H9 (cell line): Measurements from ENCODE around the gene GRID2. TPM values are rescaled to one million over a fixed set of nuclear protein-coding genes. Genes with fewer than 3 reads are reported as not detected.

ENCODE experiments used
- DNase-seq: peaks from one replicate; pipeline ENCODE4 v3.0.0-alpha.2; 2017
- H2AFZ ChIP-seq: one replicate; pipeline ENCODE4 v1.6.1; 2013; ENCODE audit warnings: mild to moderate bottlenecking, low read length, control low read depth, moderate library complexity
- H2AK5ac ChIP-seq: 2 replicates; pipeline ENCODE4 v1.6.1; 2013; ENCODE audit warnings: low read length, control low read depth, mixed read lengths; ENCODE audit not compliant: insufficient read length
- H2BK120ac ChIP-seq: one replicate; pipeline ENCODE4 v1.6.1; 2013; ENCODE audit warnings: low read depth, mild to moderate bottlenecking, low read length, control low read depth, inconsistent platforms; ENCODE audit not compliant: poor library complexity, severe bottlenecking
- H2BK12ac ChIP-seq: 2 replicates; pipeline ENCODE4 v1.6.1; 2013; ENCODE audit warnings: low read length, control low read depth, mixed read lengths, low read depth; ENCODE audit not compliant: insufficient read length
- H2BK15ac ChIP-seq: 2 replicates; pipeline ENCODE4 v1.6.1; 2013; ENCODE audit warnings: low read depth, low read length, control low read depth
- H2BK20ac ChIP-seq: one replicate; pipeline ENCODE4 v1.6.1; 2013; ENCODE audit warnings: low read depth, mild to moderate bottlenecking, low read length, control low read depth, inconsistent platforms; ENCODE audit not compliant: poor library complexity, severe bottlenecking
- H2BK5ac ChIP-seq: 2 replicates; pipeline ENCODE4 v1.6.1; 2013; ENCODE audit warnings: low read length, control low read depth, mixed read lengths; ENCODE audit not compliant: insufficient read length
- H3K14ac ChIP-seq: 2 replicates; pipeline ENCODE4 v1.6.1; 2013; ENCODE audit warnings: low read length, control low read depth; ENCODE audit not compliant: insufficient read depth
- H3K18ac ChIP-seq: 2 replicates; pipeline ENCODE4 v1.6.1; 2013; ENCODE audit warnings: low read depth, mild to moderate bottlenecking, mixed read lengths, low read length, control low read depth; ENCODE audit not compliant: insufficient read length
- H3K23ac ChIP-seq: 2 replicates; pipeline ENCODE4 v1.6.1; 2013; ENCODE audit warnings: low read length, control low read depth, mixed read lengths, low read depth; ENCODE audit not compliant: insufficient read length
- H3K23me2 ChIP-seq: 2 replicates; pipeline ENCODE4 v1.6.1; 2013; ENCODE audit warnings: low read depth, mild to moderate bottlenecking, mixed read lengths, low read length, control low read depth; ENCODE audit not compliant: insufficient read length, poor library complexity, severe bottlenecking
- H3K27ac ChIP-seq: 2 replicates; pipeline ENCODE4 v1.5.1; 2013; ENCODE audit warnings: low read length, control low read depth, mixed read lengths, low read depth; ENCODE audit not compliant: insufficient read length
- H3K27me3 ChIP-seq: 2 replicates; pipeline ENCODE4 v1.6.1; 2013; ENCODE audit warnings: low read length, control low read depth, inconsistent platforms; ENCODE audit not compliant: insufficient read depth
- H3K4ac ChIP-seq: 2 replicates; pipeline ENCODE4 v1.6.1; 2013; ENCODE audit warnings: low read depth, mild to moderate bottlenecking, control low read depth, inconsistent platforms, low read length, moderate library complexity
- H3K4me1 ChIP-seq: 2 replicates; pipeline ENCODE4 v1.6.1; 2013; ENCODE audit warnings: low read length, control low read depth, inconsistent platforms; ENCODE audit not compliant: insufficient read depth
- H3K4me2 ChIP-seq: 2 replicates; pipeline ENCODE4 v1.6.1; 2013; ENCODE audit warnings: low read length, control low read depth, mixed read lengths; ENCODE audit not compliant: insufficient read length, insufficient read depth
- H3K56ac ChIP-seq: 2 replicates; pipeline ENCODE4 v1.6.1; 2013; ENCODE audit warnings: low read depth, mild to moderate bottlenecking, mixed read lengths, low read length, control low read depth; ENCODE audit not compliant: insufficient read length
- H3K79me1 ChIP-seq: 2 replicates; pipeline ENCODE4 v1.6.1; 2013; ENCODE audit warnings: low read depth, mild to moderate bottlenecking, moderate library complexity, low read length, control low read depth, inconsistent platforms; ENCODE audit not compliant: insufficient read depth, poor library complexity, severe bottlenecking
- H3K79me2 ChIP-seq: 2 replicates; pipeline ENCODE4 v1.6.1; 2013; ENCODE audit warnings: low read length, control low read depth, inconsistent platforms; ENCODE audit not compliant: insufficient read depth
- H3K9ac ChIP-seq: 2 replicates; pipeline ENCODE4 v1.6.1; 2013; ENCODE audit warnings: low read length, control low read depth, mixed read lengths; ENCODE audit not compliant: insufficient read length; ENCODE audit errors: extremely low read depth
- H3K9me3 ChIP-seq: one replicate; pipeline ENCODE4 v1.6.1; 2013; ENCODE audit warnings: low read depth, low read length, inconsistent platforms; ENCODE audit not compliant: control insufficient read depth
- H3T11ph ChIP-seq: one replicate; pipeline ENCODE4 v1.6.1; 2013; ENCODE audit warnings: mild to moderate bottlenecking, low read length, control low read depth, inconsistent platforms
- H4K20me1 ChIP-seq: one replicate; pipeline ENCODE4 v1.6.1; 2013; ENCODE audit not compliant: control insufficient read depth, insufficient read length, insufficient read depth
- H4K5ac ChIP-seq: 2 replicates; pipeline ENCODE4 v1.6.1; 2013; ENCODE audit warnings: low read depth, mild to moderate bottlenecking, mixed read lengths, low read length, control low read depth; ENCODE audit not compliant: insufficient read length
- H4K8ac ChIP-seq: replicated peaks from 2 replicates; pipeline ENCODE4 v1.6.1; 2013; ENCODE audit warnings: low read length, control low read depth, mixed read lengths, low read depth; ENCODE audit not compliant: insufficient read length
- H4K91ac ChIP-seq: 2 replicates; pipeline ENCODE4 v1.6.1; 2013; ENCODE audit warnings: low read depth, mild to moderate bottlenecking, moderate library complexity, mixed read lengths, low read length, control low read depth; ENCODE audit not compliant: insufficient read length
- H3K27ac Mint-ChIP-seq, 3 experiments: 2 replicates in 2 of 3; 3 replicates in 1 of 3; pipeline ENCODE4 v1.8.0; 2020 to 2021; ENCODE audit warnings: mixed read lengths in 3 of 3, mild to moderate bottlenecking in 1 of 3, moderate library complexity in 1 of 3
- H3K27me3 Mint-ChIP-seq: 2 replicates; pipeline ENCODE4 v1.8.0; 2021; ENCODE audit warnings: low read depth, mild to moderate bottlenecking, moderate library complexity, mixed read lengths
- H3K36me3 Mint-ChIP-seq, 3 experiments: 2 replicates in 2 of 3; 3 replicates in 1 of 3; pipeline ENCODE4 v1.8.0; 2020 to 2021; ENCODE audit warnings: low read depth in 3 of 3, mixed read lengths in 3 of 3; ENCODE audit not compliant: insufficient read depth in 1 of 3
- H3K4me1 Mint-ChIP-seq, 2 experiments: 2 replicates each; pipeline ENCODE4 v1.8.0; 2020; ENCODE audit warnings: mixed read lengths in 2 of 2
- H3K4me3 Mint-ChIP-seq, 2 experiments: 2 replicates in 1 of 2; 3 replicates in 1 of 2; pipeline ENCODE4 v1.8.0; 2020 to 2021; ENCODE audit warnings: mild to moderate bottlenecking in 2 of 2, mixed read lengths in 2 of 2, moderate library complexity in 1 of 2
- H3K9me3 Mint-ChIP-seq, 2 experiments: 2 replicates in 1 of 2; 3 replicates in 1 of 2; pipeline ENCODE4 v1.8.0; 2020; ENCODE audit warnings: mild to moderate bottlenecking in 2 of 2, mixed read lengths in 2 of 2, moderate library complexity in 1 of 2
- CTCF ChIP-seq: fragments of 200-600 bp; sonication (generic); conservative IDR thresholded peaks from 3 replicates; pipeline ENCODE4 v1.8.0; 2021; ENCODE audit warnings: antibody characterized with exemption, mild to moderate bottlenecking
- WGBS: extraction: QIAGEN DNeasy Blood & Tissue Kit; methylation state at CpG from one replicate; pipeline ENCODE4 v1.1.7; 2013; ENCODE audit warnings: missing lambda C conversion rate, low lambda C conversion rate, mixed read lengths; ENCODE audit not compliant: insufficient read length; ENCODE audit errors: extremely low coverage; 5-methylcytosine and 5-hydroxymethylcytosine counted together
- total RNA-seq: library from RNA; stranded (reverse); gene quantifications from 2 replicates; pipeline ENCODE4 v1.2.1, GENCODE V29; 2021

Gene GRID2
- total RNA-seq, 1 experiment from 2014 or later, result 21.8 TPM

DNA sequence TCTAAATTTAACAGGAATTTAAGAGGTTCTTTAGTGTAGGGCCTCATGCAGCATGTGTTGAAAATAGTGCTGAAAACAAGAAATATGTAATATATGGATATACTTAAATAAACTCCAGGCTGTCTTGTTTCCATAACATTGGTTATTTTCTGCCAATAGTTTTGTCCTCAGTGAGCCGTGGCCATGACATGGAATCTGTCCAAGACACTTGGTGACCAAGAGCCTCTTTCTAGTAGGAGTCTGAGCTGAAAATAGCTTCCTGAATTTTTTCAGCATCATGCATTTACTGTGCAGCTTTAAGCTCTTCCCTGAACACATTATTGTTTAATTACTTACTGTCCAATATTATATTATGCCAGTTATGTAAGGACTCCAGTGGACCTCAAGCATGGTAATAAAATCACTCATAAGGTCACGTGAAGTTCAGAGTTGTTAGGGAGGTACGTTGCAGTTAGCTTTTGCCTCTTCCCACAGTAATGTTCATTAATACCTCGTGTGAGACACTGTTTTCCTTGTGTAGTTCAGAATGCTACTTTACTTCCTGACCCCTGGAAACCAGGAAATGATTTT lies 488.2 kb downstream of the GRID2 start:
- H3K4me1 Mint-ChIP-seq, result no peaks in the 10 kb centered on the region
- Histone ChIP-seq H2AK5ac (no peak overlapping the region), H2AFZ (no peak overlapping the region), H3K56ac (no peak overlapping the region), H3K9ac (no peak overlapping the region), H3K79me2 (no peaks in the 10 kb centered on the region), H2BK12ac (no peak overlapping the region), H3K4me2 (no peak overlapping the region), H4K91ac (no peak overlapping the region), H3K18ac (no peak overlapping the region), H3K79me1 (no peaks in the 10 kb centered on the region), H2BK120ac (no peak overlapping the region), H2BK15ac (no peak overlapping the region), H3K4me1 (no peaks in the 10 kb centered on the region), H3K14ac (no peak overlapping the region), H4K5ac (no peak overlapping the region), H3K27ac (no peak overlapping the region), H3K23ac (no peak overlapping the region), H4K20me1 (no peaks in the 10 kb centered on the region), H3K27me3 (no peaks in the 10 kb centered on the region), H3K9me3 (no peaks in the 10 kb centered on the region), H3K23me2 (no peaks in the 10 kb centered on the region), H2BK5ac (no peak overlapping the region), H2BK20ac (no peak overlapping the region), H3T11ph (no peak overlapping the region), H3K4ac (no peak overlapping the region), H4K8ac (no peak overlapping the region)
- no peaks in the 10 kb centered on the region for H3K9me3 Mint-ChIP-seq
- no peak overlapping the region for H3K4me3 Mint-ChIP-seq
- no peak for TF ChIP-seq CTCF
- peaks cover 2 to 9% (median 5%) of the 10 kb centered on the region in 3 experiments; a peak in 3 of 7 replicates for H3K36me3 Mint-ChIP-seq
- no peak for DNase-seq
- WGBS, result no CpG with 5 or more reads among the region's 4 CpGs
- H3K27ac Mint-ChIP-seq, result no peak overlapping the region
- no peaks in the 10 kb centered on the region for H3K27me3 Mint-ChIP-seq
